ENCODE results near the gene C10orf95. TPM values are rescaled to one million over a fixed set of nuclear protein-coding genes. Genes with fewer than 3 reads are reported as not detected.

Gene C10orf95
- total and polyA plus RNA-seq, 10 of the 15 experiments (the other 5 are each of a cell fraction or from before 2014, with no cell fraction given): 0.06 to 1.1 (median 0.31) TPM

GRCh38 chr10:102480396-102480795 lies 29.1 kb upstream of the C10orf95 start (continued):
- TF ChIP-seq CBX3 (IDR thresholded peaks at IDR 0.05; ENCODE audit: borderline replicate concordance, low read depth) (no peak), NFIC (IDR thresholded peaks at IDR 0.05; ENCODE audit: low read depth, low read length) (no peak), CREB1 (IDR thresholded peaks at IDR 0.05; ENCODE audit: low read depth) (no peak), STAT1 (conservative IDR thresholded peaks at IDR 0.05) (no peak), PAX8 (IDR thresholded peaks at IDR 0.05) (no peak), CUX1 (IDR thresholded peaks at IDR 0.05; ENCODE audit: insufficient replicate concordance, low read depth, low read length) (no peak), HDGF (IDR thresholded peaks at IDR 0.05) (no peak), ATF2 (IDR thresholded peaks at IDR 0.05; ENCODE audit: low read length) (no peak), EED (IDR thresholded peaks at IDR 0.05; ENCODE audit: low read depth) (no peak), PAX5 (IDR thresholded peaks at IDR 0.05; ENCODE audit: borderline replicate concordance, low read depth, low read length) (no peak), SMAD1 (IDR thresholded peaks at IDR 0.05; ENCODE audit: low read depth, partially characterized antibody) (no peak), ZSCAN29 (IDR thresholded peaks at IDR 0.05) (no peak)
- TF ChIP-seq, protein P1, sequence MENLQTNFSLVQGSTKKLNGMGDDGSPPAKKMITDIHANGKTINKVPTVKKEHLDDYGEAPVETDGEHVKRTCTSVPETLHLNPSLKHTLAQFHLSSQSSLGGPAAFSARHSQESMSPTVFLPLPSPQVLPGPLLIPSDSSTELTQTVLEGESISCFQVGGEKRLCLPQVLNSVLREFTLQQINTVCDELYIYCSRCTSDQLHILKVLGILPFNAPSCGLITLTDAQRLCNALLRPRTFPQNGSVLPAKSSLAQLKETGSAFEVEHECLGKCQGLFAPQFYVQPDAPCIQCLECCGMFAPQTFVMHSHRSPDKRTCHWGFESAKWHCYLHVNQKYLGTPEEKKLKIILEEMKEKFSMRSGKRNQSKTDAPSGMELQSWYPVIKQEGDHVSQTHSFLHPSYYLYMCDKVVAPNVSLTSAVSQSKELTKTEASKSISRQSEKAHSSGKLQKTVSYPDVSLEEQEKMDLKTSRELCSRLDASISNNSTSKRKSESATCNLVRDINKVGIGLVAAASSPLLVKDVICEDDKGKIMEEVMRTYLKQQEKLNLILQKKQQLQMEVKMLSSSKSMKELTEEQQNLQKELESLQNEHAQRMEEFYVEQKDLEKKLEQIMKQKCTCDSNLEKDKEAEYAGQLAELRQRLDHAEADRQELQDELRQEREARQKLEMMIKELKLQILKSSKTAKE (IDR thresholded peaks at IDR 0.05; ENCODE audit: low read depth, poor library complexity, severe bottlenecking): no peak
